ENCODE measurements around the gene PTPRN2. TPM values are rescaled to one million over a fixed set of nuclear protein-coding genes. Genes with fewer than 3 reads are reported as not detected.

Gene PTPRN2
- total RNA-seq, 1 experiment from 2014 or later: 2.1 TPM

- CTCF ChIA-PET: no interaction called here
- intact Hi-C loops (cut with micrococcal nuclease): no loop called here
- POLR2A ChIA-PET: no interaction called here
These were observed 929.6 kb downstream of the PTPRN2 start for GRCh38 chr7:157657741-157658740.

GRCh38 chr7:157656195-157656769, 931.3 kb downstream of the PTPRN2 start:
- H3K9me3 ChIP-seq (ENCODE audit: control insufficient read depth in 1 of 2, insufficient read depth in 1 of 2, low read depth in 1 of 2, low read length in 2 of 2): no peaks in the 10 kb centered on the region
- no peaks in the 10 kb centered on the region for H3K36me3 ChIP-seq (ENCODE audit: control insufficient read depth in 1 of 2, insufficient read depth in 2 of 2, low read length in 2 of 2)
- DNase-seq (ENCODE audit: low read depth, low spot score) (no peak), ATAC-seq (peak; percentile 55; the same call in 1 of the 2 replicates)
- no peak overlapping the region for H2AFZ ChIP-seq (ENCODE audit: low read depth, low read length, poor library complexity, severe bottlenecking)
- no TSS peak for BruUV-seq (replicated peaks)
- RAD21 ChIA-PET (ENCODE audit: low non-redundant PET in 1 of 2, low total read pairs in 2 of 2, uncharacterized antibody in 2 of 2, unreplicated experiment in 2 of 2): no interaction called here
- no peaks in the 10 kb centered on the region for H3K79me2 ChIP-seq (ENCODE audit: insufficient read depth, low read length)
- no peaks in the 10 kb centered on the region for H3K27me3 ChIP-seq (ENCODE audit: insufficient read depth, low read length)
- peaks cover 0 to 7% of the 10 kb centered on the region in 2 experiments; a peak in 2 of 4 replicates for H3K4me1 ChIP-seq (ENCODE audit: control insufficient read depth in 1 of 2, insufficient read depth in 2 of 2, low read length in 2 of 2)
- H3K27ac ChIP-seq (ENCODE audit: low read depth, low read length): no peak overlapping the region
- CTCF ChIA-PET: no interaction called here
- H3K4me3 ChIP-seq (replicated peaks in 1 of 2; ENCODE audit: low read depth in 1 of 2, low read length in 2 of 2): no peak overlapping the region
- intact Hi-C loops (cut with micrococcal nuclease): no loop called here
- H3K9ac ChIP-seq (ENCODE audit: low read length): no peak overlapping the region
- TF ChIP-seq TCF7L2 (IDR thresholded peaks at IDR 0.05; ENCODE audit: borderline replicate concordance, extremely low read depth, insufficient read depth, insufficient read length) (no peak), ZNF274 (IDR thresholded peaks at IDR 0.05; ENCODE audit: low read depth, low read length) (no peak), CTCF (IDR thresholded peaks at IDR 0.05 in 2 of 3, conservative IDR thresholded peaks at IDR 0.05 in 1 of 3; ENCODE audit: borderline replicate concordance in 1 of 3, insufficient read depth in 1 of 3, low read depth in 2 of 3, low read length in 2 of 3) (peak in 1 of 3 experiments; percentile 43; a peak in 3 of 6 replicates)
- H4K20me1 ChIP-seq (ENCODE audit: insufficient read depth): no peaks in the 10 kb centered on the region
- POLR2A ChIA-PET: no interaction called here
- H3K9me2 ChIP-seq (ENCODE audit: insufficient read depth): no peaks in the 10 kb centered on the region
- no peak overlapping the region for H3K4me2 ChIP-seq (ENCODE audit: low read length)

More at GRCh38 chr7:157657741-157658740, 929.6 kb downstream of the PTPRN2 start:
- no peaks in the 10 kb centered on the region for H3K36me3 ChIP-seq (ENCODE audit: control insufficient read depth in 1 of 2, insufficient read depth in 2 of 2, low read length in 2 of 2)
- H2AFZ ChIP-seq (ENCODE audit: low read depth, low read length, poor library complexity, severe bottlenecking): no peak overlapping the region
- no peaks in the 10 kb centered on the region for H3K27me3 ChIP-seq (ENCODE audit: insufficient read depth, low read length)
- RAD21 ChIA-PET (ENCODE audit: low non-redundant PET in 1 of 2, low total read pairs in 2 of 2, uncharacterized antibody in 2 of 2, unreplicated experiment in 2 of 2): no interaction called here
- H4K20me1 ChIP-seq (ENCODE audit: insufficient read depth): no peaks in the 10 kb centered on the region
- TF ChIP-seq SIN3A (IDR thresholded peaks at IDR 0.05; ENCODE audit: low read depth) (no peak), ZFX (IDR thresholded peaks at IDR 0.05) (no peak), RAD21 (IDR thresholded peaks at IDR 0.05; ENCODE audit: low read depth) (no peak), SRF (IDR thresholded peaks at IDR 0.05; ENCODE audit: low read depth) (no peak), TCF7L2 (IDR thresholded peaks at IDR 0.05; ENCODE audit: borderline replicate concordance, extremely low read depth, insufficient read depth, insufficient read length) (no peak), EZH2 (IDR thresholded peaks at IDR 0.05) (no peak)
- no peaks in the 10 kb centered on the region for H3K9me3 ChIP-seq (ENCODE audit: control insufficient read depth in 1 of 2, insufficient read depth in 1 of 2, low read depth in 1 of 2, low read length in 2 of 2)
- 0 out of 2 replicates have a peak, but pooled peaks cover 2% of the 10 kb centered on the region for H3K79me2 ChIP-seq (ENCODE audit: insufficient read depth, low read length)
- H3K4me1 ChIP-seq (ENCODE audit: control insufficient read depth in 1 of 2, insufficient read depth in 2 of 2, low read length in 2 of 2): peaks cover 0 to 8% of the 10 kb centered on the region in 2 experiments; a peak in 2 of 4 replicates
- H3K9me2 ChIP-seq (ENCODE audit: insufficient read depth): no peaks in the 10 kb centered on the region
- H3K9ac ChIP-seq (ENCODE audit: low read length): no peak overlapping the region
- ATAC-seq: no peak
- no peak overlapping the region for H3K4me3 ChIP-seq (replicated peaks in 1 of 2; ENCODE audit: low read depth in 1 of 2, low read length in 2 of 2)
- H3K27ac ChIP-seq (ENCODE audit: low read depth, low read length): no peak overlapping the region
- BruUV-seq (replicated peaks): no TSS peak
- DNase-seq (ENCODE audit: low read depth, low spot score): no peak
- H3K4me2 ChIP-seq (ENCODE audit: low read length): no peak overlapping the region
